GM18517 (cell line): ENCODE data around the gene DEFB124.
"Not testable (repeated sequence)": the region's sequence is repeated elsewhere in the genome, so short reads cannot be mapped to it uniquely, and the experiment has no call there.

ENCODE experiments used
- ATAC-seq: cut with Tn5 transposase; IDR thresholded peaks from one replicate; pipeline ENCODE4 v1.9.1; 2021; ENCODE audit warnings: mild to moderate bottlenecking, moderate library complexity; ENCODE audit not compliant: unreplicated experiment

Gene DEFB124

GRCh38 chr20:31489152-31489551, 14.2 kb upstream of the DEFB124 start:
- no peak for ATAC-seq

- ATAC-seq = no peak
These were observed 13.2 kb upstream of the DEFB124 start for GRCh38 chr20:31488115-31488514.

- no peak for ATAC-seq
These were observed 10.8 kb upstream of the DEFB124 start for GRCh38 chr20:31485450-31486339.

- ATAC-seq = no peak
These were observed 9.1 kb upstream of the DEFB124 start for GRCh38 chr20:31484001-31484400.

GRCh38 chr20:31476643-31477215, 1.8 kb upstream of the DEFB124 start:
- no peak for ATAC-seq

GRCh38 chr20:31476294-31476585, 1.3 kb upstream of the DEFB124 start:
- ATAC-seq = no peak

- no peak for ATAC-seq
These were observed 756 bp upstream of the DEFB124 start for GRCh38 chr20:31475472-31476293.

GRCh38 chr20:31474097-31474436, 860 bp downstream of the DEFB124 start:
- ATAC-seq = peak; percentile 70

- peak; percentile 25 for ATAC-seq
These were observed 1.4 kb downstream of the DEFB124 start for GRCh38 chr20:31473331-31474096.

GRCh38 chr20:31472395-31473330, 2.3 kb downstream of the DEFB124 start:
- no peak for ATAC-seq

- ATAC-seq = not testable (repeated sequence)
These were observed 4.0 kb downstream of the DEFB124 start for GRCh38 chr20:31470946-31471345.

GRCh38 chr20:31454361-31454760, 20.6 kb downstream of the DEFB124 start:
- no peak for ATAC-seq

- ATAC-seq = no peak
These were observed 22.4 kb downstream of the DEFB124 start for GRCh38 chr20:31452575-31452974.

- ATAC-seq = no peak
These were observed 25.2 kb downstream of the DEFB124 start for GRCh38 chr20:31449511-31450414.

- ATAC-seq = no peak
These were observed 28.7 kb downstream of the DEFB124 start for GRCh38 chr20:31446084-31446819.

GRCh38 chr20:31440012-31440659, 34.8 kb downstream of the DEFB124 start, which contains the start of gene DEFB123:
Gene DEFB123 (plus strand): TSS chr20:31440632. CDS start chr20:31440699, 67 bp downstream.
- ATAC-seq = no peak

GRCh38 chr20:31430568-31431115, 44.3 kb downstream of the DEFB124 start:
- no peak for ATAC-seq
